ENCODE measurements around the gene PRKAG2.

The PRKAG2 gene

GRCh38 chr7:151895008-151895630, 18.2 kb upstream of the PRKAG2 start:
- TF ChIP-seq GATA3 (IDR thresholded peaks at IDR 0.05; ENCODE audit: low read depth, low read length) (no peak), GATA2 (IDR thresholded peaks at IDR 0.05; ENCODE audit: low read depth, low read length) (no peak)

- TF ChIP-seq GATA3 (IDR thresholded peaks at IDR 0.05; ENCODE audit: low read depth, low read length) (no peak), GATA2 (IDR thresholded peaks at IDR 0.05; ENCODE audit: low read depth, low read length) (no peak)
These were observed 17.4 kb upstream of the PRKAG2 start for GRCh38 chr7:151894111-151895007.

- TF ChIP-seq GATA2 (IDR thresholded peaks at IDR 0.05; ENCODE audit: low read depth, low read length), result no peak
- TF ChIP-seq GATA3 (IDR thresholded peaks at IDR 0.05; ENCODE audit: low read depth, low read length), result no peak
These were observed 16.5 kb upstream of the PRKAG2 start for GRCh38 chr7:151893405-151893923.

GRCh38 chr7:151891753-151892152, 14.8 kb upstream of the PRKAG2 start:
- no peak for TF ChIP-seq GATA2 (IDR thresholded peaks at IDR 0.05; ENCODE audit: low read depth, low read length)
- TF ChIP-seq GATA3 (IDR thresholded peaks at IDR 0.05; ENCODE audit: low read depth, low read length), result no peak

- TF ChIP-seq GATA2 (IDR thresholded peaks at IDR 0.05; ENCODE audit: low read depth, low read length) (no peak), GATA3 (IDR thresholded peaks at IDR 0.05; ENCODE audit: low read depth, low read length) (no peak)
These were observed 14.3 kb upstream of the PRKAG2 start for GRCh38 chr7:151891182-151891581.

- TF ChIP-seq GATA3 (IDR thresholded peaks at IDR 0.05; ENCODE audit: low read depth, low read length) (no peak), GATA2 (IDR thresholded peaks at IDR 0.05; ENCODE audit: low read depth, low read length) (no peak)
These were observed 13.6 kb upstream of the PRKAG2 start for GRCh38 chr7:151890355-151891004.

GRCh38 chr7:151889406-151890354, 12.8 kb upstream of the PRKAG2 start:
- no peak for TF ChIP-seq GATA2 (IDR thresholded peaks at IDR 0.05; ENCODE audit: low read depth, low read length)
- no peak for TF ChIP-seq GATA3 (IDR thresholded peaks at IDR 0.05; ENCODE audit: low read depth, low read length)

GRCh38 chr7:151888079-151889067, 11.5 kb upstream of the PRKAG2 start:
- TF ChIP-seq GATA3 (IDR thresholded peaks at IDR 0.05; ENCODE audit: low read depth, low read length) (no peak), GATA2 (IDR thresholded peaks at IDR 0.05; ENCODE audit: low read depth, low read length) (no peak)

GRCh38 chr7:151886783-151887182, 9.9 kb upstream of the PRKAG2 start:
- no peak for TF ChIP-seq GATA3 (IDR thresholded peaks at IDR 0.05; ENCODE audit: low read depth, low read length)
- TF ChIP-seq GATA2 (IDR thresholded peaks at IDR 0.05; ENCODE audit: low read depth, low read length), result no peak

GRCh38 chr7:151885202-151885580, 8.3 kb upstream of the PRKAG2 start:
- TF ChIP-seq GATA2 (IDR thresholded peaks at IDR 0.05; ENCODE audit: low read depth, low read length) (no peak), GATA3 (IDR thresholded peaks at IDR 0.05; ENCODE audit: low read depth, low read length) (no peak)

- TF ChIP-seq GATA3 (IDR thresholded peaks at IDR 0.05; ENCODE audit: low read depth, low read length) (no peak), GATA2 (IDR thresholded peaks at IDR 0.05; ENCODE audit: low read depth, low read length) (no peak)
These were observed 7.6 kb upstream of the PRKAG2 start for GRCh38 chr7:151884312-151885201.

Data from SH-SY5Y (cell line).